ENCODE results near the gene SPTLC3. TPM values are rescaled to one million over a fixed set of nuclear protein-coding genes. Genes with fewer than 3 reads are reported as not detected.

Gene SPTLC3
- total RNA-seq, 2 experiments from 2014 or later, result 0.38 to 0.59 TPM

DNA sequence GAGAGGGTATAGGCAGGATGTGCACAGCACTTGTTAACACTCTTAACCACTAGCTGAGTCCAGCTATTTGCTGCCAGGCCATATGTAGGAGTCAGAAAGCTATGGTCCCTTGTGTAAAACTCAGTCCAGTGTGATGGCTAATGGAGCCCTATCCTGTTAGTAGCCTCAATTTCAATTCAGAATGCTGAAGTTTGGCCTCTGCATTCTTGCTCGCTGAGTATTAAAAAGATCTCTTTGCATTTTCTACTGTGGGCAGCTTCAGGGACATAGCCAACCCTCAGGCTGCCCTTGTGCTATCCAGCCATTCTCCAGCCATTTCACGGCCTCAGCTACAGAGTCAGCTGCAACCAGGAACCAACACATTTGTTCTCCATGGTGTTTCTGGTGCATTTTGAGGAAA is 92.5 kb downstream of the SPTLC3 start:
- Histone ChIP-seq H3K4me3 (ENCODE audit: low read length) (no peak overlapping the region), H3K9me3 (ENCODE audit: control insufficient read depth in 1 of 2, insufficient read depth in 1 of 2, low read length in 2 of 2) (no peaks in the 10 kb centered on the region), H3K27me3 (ENCODE audit: control insufficient read depth in 1 of 2, insufficient read depth in 2 of 2, low read length in 2 of 2) (no peaks in the 10 kb centered on the region), H3K36me3 (ENCODE audit: insufficient read depth, low read length) (no peaks in the 10 kb centered on the region), H3K4me1 (ENCODE audit: insufficient read depth, low read length) (no peaks in the 10 kb centered on the region), H3K27ac (ENCODE audit: low read depth in 1 of 2, low read length in 2 of 2) (no peak overlapping the region)
- no peak overlapping the region for H3K27ac Mint-ChIP-seq
- H3K4me1 Mint-ChIP-seq (ENCODE audit: low read depth), result no peaks in the 10 kb centered on the region
- H3K27me3 Mint-ChIP-seq, result no peaks in the 10 kb centered on the region
- no peak for DNase-seq
- TF ChIP-seq, protein P1, sequence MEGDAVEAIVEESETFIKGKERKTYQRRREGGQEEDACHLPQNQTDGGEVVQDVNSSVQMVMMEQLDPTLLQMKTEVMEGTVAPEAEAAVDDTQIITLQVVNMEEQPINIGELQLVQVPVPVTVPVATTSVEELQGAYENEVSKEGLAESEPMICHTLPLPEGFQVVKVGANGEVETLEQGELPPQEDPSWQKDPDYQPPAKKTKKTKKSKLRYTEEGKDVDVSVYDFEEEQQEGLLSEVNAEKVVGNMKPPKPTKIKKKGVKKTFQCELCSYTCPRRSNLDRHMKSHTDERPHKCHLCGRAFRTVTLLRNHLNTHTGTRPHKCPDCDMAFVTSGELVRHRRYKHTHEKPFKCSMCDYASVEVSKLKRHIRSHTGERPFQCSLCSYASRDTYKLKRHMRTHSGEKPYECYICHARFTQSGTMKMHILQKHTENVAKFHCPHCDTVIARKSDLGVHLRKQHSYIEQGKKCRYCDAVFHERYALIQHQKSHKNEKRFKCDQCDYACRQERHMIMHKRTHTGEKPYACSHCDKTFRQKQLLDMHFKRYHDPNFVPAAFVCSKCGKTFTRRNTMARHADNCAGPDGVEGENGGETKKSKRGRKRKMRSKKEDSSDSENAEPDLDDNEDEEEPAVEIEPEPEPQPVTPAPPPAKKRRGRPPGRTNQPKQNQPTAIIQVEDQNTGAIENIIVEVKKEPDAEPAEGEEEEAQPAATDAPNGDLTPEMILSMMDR (IDR thresholded peaks at IDR 0.05), result no peak
- intact Hi-C loops (cut with DNase I, micrococcal nuclease), result loop anchor here in 1 of 2 experiments (5.0 kb wide), 1 partner anchor 129 kb away; no protein-coding TSS in a partner anchor
- ChIA-PET CTCF (no interaction called here), POLR2A (no interaction called here)
- no peak for ATAC-seq (ENCODE audit: poor library complexity)
- no peaks in the 10 kb centered on the region for H3K9me3 Mint-ChIP-seq
- H3K4me3 Mint-ChIP-seq, result no peak overlapping the region
- H3K36me3 Mint-ChIP-seq (ENCODE audit: low read depth), result no peaks in the 10 kb centered on the region

DNA sequence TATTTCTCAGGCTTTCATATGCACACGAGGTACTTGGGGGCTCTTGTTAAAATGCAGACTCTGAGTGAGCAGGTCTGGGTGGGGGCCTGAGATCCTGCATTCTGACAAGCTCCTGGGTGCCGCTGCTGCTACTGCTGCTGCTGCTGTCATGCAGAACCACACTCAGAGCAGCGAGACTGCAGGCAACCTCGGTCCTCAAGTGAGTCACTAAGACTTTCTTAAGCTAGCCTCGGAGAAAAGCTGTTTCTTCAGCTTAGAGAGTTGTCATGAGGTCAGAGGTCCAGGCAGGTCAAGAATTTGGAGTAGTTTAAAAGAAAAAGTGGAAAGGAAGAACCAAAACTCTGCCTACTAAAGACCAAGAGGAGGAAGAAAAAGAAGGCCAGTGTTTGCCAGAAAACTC is 92.9 kb downstream of the SPTLC3 start:
- H3K27ac ChIP-seq (ENCODE audit: low read depth in 1 of 2, low read length in 2 of 2), result no peak overlapping the region
- no peaks in the 10 kb centered on the region for H3K36me3 ChIP-seq (ENCODE audit: insufficient read depth, low read length)
- H3K9me3 ChIP-seq (ENCODE audit: control insufficient read depth in 1 of 2, insufficient read depth in 1 of 2, low read length in 2 of 2), result no peaks in the 10 kb centered on the region
- no peaks in the 10 kb centered on the region for H3K4me1 Mint-ChIP-seq (ENCODE audit: low read depth)
- H3K27me3 ChIP-seq (ENCODE audit: control insufficient read depth in 1 of 2, insufficient read depth in 2 of 2, low read length in 2 of 2), result no peaks in the 10 kb centered on the region
- CTCF ChIA-PET, result no interaction called here
- H3K9me3 Mint-ChIP-seq, result no peaks in the 10 kb centered on the region
- no peak overlapping the region for H3K4me3 ChIP-seq (ENCODE audit: low read length)
- TF ChIP-seq, protein P1 (IDR thresholded peaks at IDR 0.05), result no peak
- no peak for DNase-seq
- POLR2A ChIA-PET, result no interaction called here
- no peak overlapping the region for H3K4me3 Mint-ChIP-seq
- no peaks in the 10 kb centered on the region for H3K4me1 ChIP-seq (ENCODE audit: insufficient read depth, low read length)
- no peaks in the 10 kb centered on the region for H3K36me3 Mint-ChIP-seq (ENCODE audit: low read depth)
- intact Hi-C loops (cut with DNase I, micrococcal nuclease), result loop anchor here in 1 of 2 experiments (2.0 to 5.0 kb wide), 2 partner anchors 129 to 175 kb away; no protein-coding TSS in a partner anchor
- no peak for ATAC-seq (ENCODE audit: poor library complexity)
- no peak overlapping the region for H3K27ac Mint-ChIP-seq
- no peaks in the 10 kb centered on the region for H3K27me3 Mint-ChIP-seq

DNA sequence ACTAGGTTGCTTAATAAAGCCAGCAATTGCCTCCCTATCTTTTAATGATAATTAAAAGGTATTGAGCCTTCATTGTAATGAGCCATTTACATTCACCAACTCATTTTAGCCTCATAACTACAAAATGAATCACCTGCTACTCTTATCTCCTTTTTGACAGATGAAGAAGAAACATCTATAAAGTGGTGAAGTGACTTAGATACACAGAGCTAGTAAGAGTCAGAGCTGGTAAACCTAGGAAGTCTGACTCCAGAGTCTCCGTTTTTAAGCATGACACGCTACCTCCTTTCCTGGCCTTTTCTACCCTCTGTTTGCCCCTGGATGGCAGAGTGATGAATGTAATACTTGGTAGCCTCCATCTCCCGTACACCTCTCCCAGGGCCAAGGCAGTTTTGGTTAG is 93.5 kb downstream of the SPTLC3 start:
- no peaks in the 10 kb centered on the region for H3K36me3 Mint-ChIP-seq (ENCODE audit: low read depth)
- POLR2A ChIA-PET, result no interaction called here
- H3K4me1 ChIP-seq (ENCODE audit: insufficient read depth, low read length), result no peaks in the 10 kb centered on the region

More for the DNA sequence above, 93.5 kb downstream of the SPTLC3 start:
- H3K4me1 Mint-ChIP-seq (ENCODE audit: low read depth), result no peaks in the 10 kb centered on the region
- no peaks in the 10 kb centered on the region for H3K36me3 ChIP-seq (ENCODE audit: insufficient read depth, low read length)
- H3K27me3 Mint-ChIP-seq, result no peaks in the 10 kb centered on the region
- H3K9me3 Mint-ChIP-seq, result no peaks in the 10 kb centered on the region
- ATAC-seq (ENCODE audit: poor library complexity) (no peak), DNase-seq (no peak)
- intact Hi-C loops (cut with DNase I, micrococcal nuclease), result loop anchor here in 1 of 2 experiments (2.0 to 5.0 kb wide), 2 partner anchors 130 to 175 kb away; no protein-coding TSS in a partner anchor
- H3K27ac ChIP-seq (ENCODE audit: low read depth in 1 of 2, low read length in 2 of 2), result no peak overlapping the region
- no peak overlapping the region for H3K4me3 ChIP-seq (ENCODE audit: low read length)
- CTCF ChIA-PET, result no interaction called here
- no peak overlapping the region for H3K4me3 Mint-ChIP-seq
- no peaks in the 10 kb centered on the region for H3K9me3 ChIP-seq (ENCODE audit: control insufficient read depth in 1 of 2, insufficient read depth in 1 of 2, low read length in 2 of 2)
- no peak overlapping the region for H3K27ac Mint-ChIP-seq
- H3K27me3 ChIP-seq (ENCODE audit: control insufficient read depth in 1 of 2, insufficient read depth in 2 of 2, low read length in 2 of 2), result no peaks in the 10 kb centered on the region
- TF ChIP-seq, protein P1 (IDR thresholded peaks at IDR 0.05), result no peak

All from CD4-positive, alpha-beta T cell (primary cell).